Nephron (organoid): Measurements from ENCODE around the gene RBP3.

ENCODE experiments used
- H3K27ac Mint-ChIP-seq, 3 experiments: 2 replicates each; pipeline ENCODE4 v1.8.0; 2020; ENCODE audit warnings: mixed read lengths in 3 of 3, mild to moderate bottlenecking in 2 of 3, moderate library complexity in 1 of 3
- H3K27me3 Mint-ChIP-seq: 2 replicates; pipeline ENCODE4 v1.8.0; 2021; ENCODE audit warnings: low read depth, mild to moderate bottlenecking, moderate library complexity, mixed read lengths
- H3K36me3 Mint-ChIP-seq: 2 replicates; pipeline ENCODE4 v1.8.0; 2020; ENCODE audit warnings: low read depth, mixed read lengths
- H3K4me1 Mint-ChIP-seq: 2 replicates; pipeline ENCODE4 v1.8.0; 2020; ENCODE audit warnings: mixed read lengths
- H3K4me3 Mint-ChIP-seq, 3 experiments: 2 replicates each; pipeline ENCODE4 v1.8.0; 2020; ENCODE audit warnings: mild to moderate bottlenecking in 3 of 3, mixed read lengths in 3 of 3, moderate library complexity in 2 of 3
- H3K9me3 Mint-ChIP-seq: 2 replicates; pipeline ENCODE4 v1.8.0; 2020; ENCODE audit warnings: mixed read lengths
- CTCF ChIP-seq, 3 experiments: fragments of 200-600 bp; sonication (generic); IDR thresholded peaks; one replicate each; pipeline ENCODE4 v1.5.0; 2021; ENCODE audit warnings: antibody characterized with exemption in 3 of 3; ENCODE audit not compliant: unreplicated experiment in 3 of 3

The RBP3 gene

GRCh38 chr10:47303105-47303504 lies 45.1 kb upstream of the RBP3 start:
- H3K9me3 Mint-ChIP-seq = no peaks in the 10 kb centered on the region
- H3K27ac Mint-ChIP-seq = no peak overlapping the region
- H3K27me3 Mint-ChIP-seq = peaks cover 93% of the 10 kb centered on the region
- peak overlapping the region; percentile 49 to 72 (median 62) for H3K4me3 Mint-ChIP-seq
- TF ChIP-seq CTCF (IDR thresholded peaks at IDR 0.05; ENCODE audit: unreplicated experiment in 3 of 3) = no peak
- H3K36me3 Mint-ChIP-seq = no peaks in the 10 kb centered on the region
- peaks cover 11% of the 10 kb centered on the region for H3K4me1 Mint-ChIP-seq

GRCh38 chr10:47303866-47304265 lies 44.3 kb upstream of the RBP3 start:
- no peaks in the 10 kb centered on the region for H3K9me3 Mint-ChIP-seq
- H3K4me3 Mint-ChIP-seq = peak overlapping the region in 2 of 3 experiments; percentile 47 to 62
- H3K27me3 Mint-ChIP-seq = peaks cover 93% of the 10 kb centered on the region
- peaks cover 12% of the 10 kb centered on the region for H3K4me1 Mint-ChIP-seq
- H3K27ac Mint-ChIP-seq = no peak overlapping the region
- H3K36me3 Mint-ChIP-seq = no peaks in the 10 kb centered on the region
- TF ChIP-seq CTCF (IDR thresholded peaks at IDR 0.05; ENCODE audit: unreplicated experiment in 3 of 3) = no peak

GRCh38 chr10:47305566-47305965 lies 42.6 kb upstream of the RBP3 start:
- Mint-ChIP-seq H3K27me3 (peaks cover 88% of the 10 kb centered on the region), H3K4me3 (no peak overlapping the region), H3K4me1 (peaks cover 13% of the 10 kb centered on the region), H3K27ac (no peak overlapping the region), H3K36me3 (no peaks in the 10 kb centered on the region), H3K9me3 (no peaks in the 10 kb centered on the region)
- TF ChIP-seq CTCF (IDR thresholded peaks at IDR 0.05; ENCODE audit: unreplicated experiment in 3 of 3) = no peak

DNA sequence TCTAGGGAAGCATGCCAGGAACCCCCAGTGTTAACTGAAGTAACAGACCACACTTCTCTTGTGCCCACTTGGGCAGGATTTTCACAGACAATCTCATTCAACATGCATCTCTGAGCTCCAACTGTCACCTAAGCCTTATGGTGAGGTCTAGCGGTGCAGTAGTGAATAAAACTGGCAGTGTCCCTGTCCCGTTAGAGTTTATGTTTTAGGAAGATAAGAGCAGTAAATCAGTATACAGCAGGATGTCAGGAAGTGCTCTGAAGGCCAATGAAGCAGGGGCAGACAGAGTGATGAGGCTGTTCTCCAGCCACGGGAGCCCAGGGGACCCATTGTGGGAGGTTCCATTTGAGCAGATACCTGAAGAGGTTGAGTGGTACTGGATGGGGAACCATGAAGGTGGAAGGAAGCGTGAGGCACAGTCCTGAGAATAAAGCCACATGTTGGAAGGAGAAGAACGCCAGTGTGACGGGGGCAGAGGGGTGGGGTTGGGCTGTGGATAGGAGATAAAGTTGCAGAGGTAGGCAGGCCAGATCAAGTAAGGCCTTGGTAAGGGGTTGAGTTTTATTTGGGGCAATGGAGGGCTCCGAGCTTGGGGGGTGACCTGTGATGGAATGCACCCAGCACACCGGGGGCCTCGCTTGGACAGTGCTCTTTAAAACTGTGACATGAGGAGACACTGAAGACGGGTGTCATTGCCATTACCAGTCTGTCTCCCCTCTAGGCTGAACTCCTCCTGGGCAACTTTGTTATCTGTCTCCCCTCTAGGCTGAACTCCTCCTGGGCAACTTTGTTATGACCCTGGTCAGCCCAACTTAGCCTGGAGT lies 41.6 kb upstream of the RBP3 start:
- H3K36me3 Mint-ChIP-seq = no peaks in the 10 kb centered on the region
- no peaks in the 10 kb centered on the region for H3K9me3 Mint-ChIP-seq
- peaks cover 83% of the 10 kb centered on the region for H3K27me3 Mint-ChIP-seq
- peaks cover 13% of the 10 kb centered on the region for H3K4me1 Mint-ChIP-seq
- no peak for TF ChIP-seq CTCF (IDR thresholded peaks at IDR 0.05; ENCODE audit: unreplicated experiment in 3 of 3)
- H3K4me3 Mint-ChIP-seq = no peak overlapping the region
- H3K27ac Mint-ChIP-seq = no peak overlapping the region

GRCh38 chr10:47307381-47307780 lies 40.8 kb upstream of the RBP3 start:
- Mint-ChIP-seq H3K36me3 (no peaks in the 10 kb centered on the region), H3K27me3 (peaks cover 79% of the 10 kb centered on the region), H3K4me1 (peaks cover 19% of the 10 kb centered on the region), H3K27ac (no peak overlapping the region), H3K9me3 (no peaks in the 10 kb centered on the region), H3K4me3 (no peak overlapping the region)
- TF ChIP-seq CTCF (IDR thresholded peaks at IDR 0.05; ENCODE audit: unreplicated experiment in 3 of 3) = no peak

DNA sequence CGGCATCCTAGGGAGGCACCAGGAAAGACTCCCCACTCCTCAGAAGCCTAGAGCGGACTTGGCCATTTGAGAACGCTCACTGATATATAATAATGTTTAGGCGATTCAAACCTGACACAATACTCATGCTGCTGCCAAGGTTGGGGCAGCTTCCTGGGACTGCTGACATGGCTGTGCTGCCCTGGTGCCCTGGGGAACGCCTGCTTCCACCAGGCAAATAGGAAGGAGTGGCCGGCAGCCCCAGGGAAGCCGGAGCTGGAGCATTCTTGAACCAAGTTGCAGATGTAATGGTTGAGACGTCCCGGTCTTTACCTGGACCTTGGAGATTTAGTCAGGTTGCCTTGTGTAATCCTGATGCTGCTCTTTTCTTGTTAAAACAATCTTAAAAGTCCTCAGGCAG lies 39.4 kb upstream of the RBP3 start:
- Mint-ChIP-seq H3K4me3 (no peak overlapping the region), H3K9me3 (no peaks in the 10 kb centered on the region), H3K4me1 (peaks cover 19% of the 10 kb centered on the region), H3K36me3 (no peaks in the 10 kb centered on the region), H3K27ac (no peak overlapping the region), H3K27me3 (peaks cover 65% of the 10 kb centered on the region)
- no peak for TF ChIP-seq CTCF (IDR thresholded peaks at IDR 0.05; ENCODE audit: unreplicated experiment in 3 of 3)
